ENCODE results near the gene THUMPD2. TPM values are rescaled to one million over a fixed set of nuclear protein-coding genes. Genes with fewer than 3 reads are reported as not detected.

THUMPD2 gene
- total RNA-seq, 1 donor from 2014 or later: 10.3 TPM

DNA sequence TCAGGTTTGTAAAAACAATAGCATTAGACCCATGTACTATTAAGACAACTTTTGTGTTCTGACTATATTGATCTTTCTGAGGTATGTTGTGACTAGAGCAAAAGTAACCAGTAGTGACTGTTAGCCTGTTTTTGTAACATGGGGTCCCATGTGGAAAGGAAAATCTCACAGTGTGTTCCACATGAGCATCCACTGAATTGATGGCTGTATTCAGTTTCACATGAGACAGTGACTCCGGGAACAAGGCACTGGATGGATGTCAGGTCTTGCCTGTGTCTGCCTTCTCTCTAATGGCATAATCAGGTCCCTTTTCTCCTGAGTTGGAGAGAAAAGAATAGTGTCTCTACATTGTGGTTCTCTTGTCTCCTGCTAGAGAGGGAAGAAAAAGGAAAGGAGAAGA, 85.8 kb downstream of the THUMPD2 start:
- no peak overlapping the region for H3K27ac ChIP-seq
- intact Hi-C loops (cut with DNase I): no loop called here
- no peaks in the 10 kb centered on the region for H3K9me3 ChIP-seq
- no peaks in the 10 kb centered on the region for H3K36me3 ChIP-seq
- TF ChIP-seq, protein P1, sequence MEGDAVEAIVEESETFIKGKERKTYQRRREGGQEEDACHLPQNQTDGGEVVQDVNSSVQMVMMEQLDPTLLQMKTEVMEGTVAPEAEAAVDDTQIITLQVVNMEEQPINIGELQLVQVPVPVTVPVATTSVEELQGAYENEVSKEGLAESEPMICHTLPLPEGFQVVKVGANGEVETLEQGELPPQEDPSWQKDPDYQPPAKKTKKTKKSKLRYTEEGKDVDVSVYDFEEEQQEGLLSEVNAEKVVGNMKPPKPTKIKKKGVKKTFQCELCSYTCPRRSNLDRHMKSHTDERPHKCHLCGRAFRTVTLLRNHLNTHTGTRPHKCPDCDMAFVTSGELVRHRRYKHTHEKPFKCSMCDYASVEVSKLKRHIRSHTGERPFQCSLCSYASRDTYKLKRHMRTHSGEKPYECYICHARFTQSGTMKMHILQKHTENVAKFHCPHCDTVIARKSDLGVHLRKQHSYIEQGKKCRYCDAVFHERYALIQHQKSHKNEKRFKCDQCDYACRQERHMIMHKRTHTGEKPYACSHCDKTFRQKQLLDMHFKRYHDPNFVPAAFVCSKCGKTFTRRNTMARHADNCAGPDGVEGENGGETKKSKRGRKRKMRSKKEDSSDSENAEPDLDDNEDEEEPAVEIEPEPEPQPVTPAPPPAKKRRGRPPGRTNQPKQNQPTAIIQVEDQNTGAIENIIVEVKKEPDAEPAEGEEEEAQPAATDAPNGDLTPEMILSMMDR (IDR thresholded peaks at IDR 0.05): no peak
- TF ChIP-seq POLR2AphosphoS5 (IDR thresholded peaks at IDR 0.05; ENCODE audit: insufficient read depth in 1 of 2, low read depth in 1 of 2) (no peak), POLR2A (IDR thresholded peaks at IDR 0.05) (no peak)
- H3K4me3 ChIP-seq: no peak overlapping the region
- H3K4me1 ChIP-seq: no peaks in the 10 kb centered on the region
- no peak for DNase-seq (ENCODE audit: extremely low spot score in 2 of 2)
- no peaks in the 10 kb centered on the region for H3K27me3 ChIP-seq

DNA sequence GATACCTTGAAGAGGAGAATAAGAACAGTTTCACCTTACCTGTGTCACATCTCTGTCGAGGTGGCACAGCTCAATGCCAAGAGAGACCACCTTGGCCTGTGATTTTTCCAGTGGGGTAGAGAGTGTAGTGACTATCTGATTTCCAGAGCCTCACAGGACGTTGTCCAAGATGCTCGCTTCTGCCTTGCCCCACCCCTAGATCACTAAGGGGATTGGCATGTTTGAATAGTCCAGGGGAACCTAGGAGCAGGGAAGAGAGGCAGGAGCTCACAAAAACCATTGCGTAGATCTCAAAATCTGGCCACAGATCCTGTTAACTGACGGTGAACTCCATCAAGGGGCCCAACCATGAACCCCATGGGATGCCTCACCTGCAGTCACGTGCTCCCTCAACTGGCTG, 89.2 kb downstream of the THUMPD2 start:
- no peak overlapping the region for H3K4me3 ChIP-seq
- no peaks in the 10 kb centered on the region for H3K9me3 ChIP-seq
- no peak overlapping the region for H3K27ac ChIP-seq
- H3K36me3 ChIP-seq: no peaks in the 10 kb centered on the region
- intact Hi-C loops (cut with DNase I): no loop called here
- no peak for DNase-seq (ENCODE audit: extremely low spot score in 2 of 2)
- H3K4me1 ChIP-seq: no peaks in the 10 kb centered on the region
- H3K27me3 ChIP-seq: no peaks in the 10 kb centered on the region
- TF ChIP-seq POLR2AphosphoS5 (IDR thresholded peaks at IDR 0.05; ENCODE audit: insufficient read depth in 1 of 2, low read depth in 1 of 2) (no peak), POLR2A (IDR thresholded peaks at IDR 0.05) (no peak)
- TF ChIP-seq, protein P1 (IDR thresholded peaks at IDR 0.05): no peak

DNA sequence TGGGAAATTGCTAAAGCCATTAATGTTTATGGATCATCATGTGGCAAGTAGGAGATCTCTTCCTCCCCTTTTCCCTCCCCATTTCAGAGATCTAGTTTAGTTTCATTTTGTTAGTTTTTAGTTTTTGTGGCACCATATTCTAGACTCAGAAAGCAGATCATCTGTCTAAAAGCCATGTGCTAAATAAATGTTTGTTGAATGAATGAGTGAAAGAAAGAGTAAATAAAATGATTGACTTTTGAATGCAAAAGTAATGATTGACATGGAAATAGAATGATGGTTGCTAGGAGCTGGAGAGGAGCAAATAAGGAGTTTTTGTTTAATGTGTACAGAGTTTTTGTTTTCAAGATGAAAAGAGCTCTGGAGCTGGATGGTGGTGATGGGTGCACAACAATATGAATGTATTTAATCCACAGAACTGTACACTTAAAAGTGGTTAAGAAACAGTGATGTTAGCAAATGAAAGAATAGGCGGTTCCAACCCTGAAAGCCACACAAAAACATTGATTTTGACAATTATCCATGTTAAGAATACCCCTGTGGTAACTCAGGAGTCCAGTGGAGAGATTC, 89.7 kb downstream of the THUMPD2 start:
- Histone ChIP-seq H3K4me3 (no peak overlapping the region), H3K27me3 (no peaks in the 10 kb centered on the region), H3K9me3 (no peaks in the 10 kb centered on the region), H3K4me1 (no peaks in the 10 kb centered on the region), H3K27ac (no peak overlapping the region), H3K36me3 (no peaks in the 10 kb centered on the region)
- DNase-seq (ENCODE audit: extremely low spot score in 2 of 2): no peak
- intact Hi-C loops (cut with DNase I): no loop called here
- TF ChIP-seq, protein P1 (IDR thresholded peaks at IDR 0.05): no peak
- no peak for TF ChIP-seq POLR2A (IDR thresholded peaks at IDR 0.05)
- TF ChIP-seq POLR2AphosphoS5 (IDR thresholded peaks at IDR 0.05; ENCODE audit: insufficient read depth in 1 of 2, low read depth in 1 of 2): no peak

DNA sequence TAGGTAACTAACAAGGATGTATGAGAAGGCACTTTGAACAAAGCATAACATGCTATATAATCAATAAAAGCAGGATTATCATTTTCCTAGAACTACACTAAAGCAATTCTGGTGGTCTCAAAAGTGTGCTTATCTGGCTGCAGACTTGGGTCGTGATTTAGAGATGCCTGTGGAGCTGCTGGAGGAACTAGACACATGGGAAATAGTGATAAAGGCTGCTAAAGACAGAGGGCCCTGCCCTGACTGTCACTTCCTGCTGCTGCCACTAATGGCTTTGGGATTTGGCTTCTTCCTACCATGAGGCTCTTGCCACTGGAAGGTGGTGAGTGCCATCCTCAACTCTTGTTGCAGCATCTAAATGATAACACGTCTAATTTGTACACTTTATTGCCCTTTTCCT, 90.9 kb downstream of the THUMPD2 start:
- TF ChIP-seq POLR2AphosphoS5 (IDR thresholded peaks at IDR 0.05; ENCODE audit: insufficient read depth in 1 of 2, low read depth in 1 of 2) (no peak), POLR2A (IDR thresholded peaks at IDR 0.05) (no peak)
- TF ChIP-seq, protein P1 (IDR thresholded peaks at IDR 0.05): no peak
- DNase-seq (ENCODE audit: extremely low spot score in 2 of 2): no peak

DNA sequence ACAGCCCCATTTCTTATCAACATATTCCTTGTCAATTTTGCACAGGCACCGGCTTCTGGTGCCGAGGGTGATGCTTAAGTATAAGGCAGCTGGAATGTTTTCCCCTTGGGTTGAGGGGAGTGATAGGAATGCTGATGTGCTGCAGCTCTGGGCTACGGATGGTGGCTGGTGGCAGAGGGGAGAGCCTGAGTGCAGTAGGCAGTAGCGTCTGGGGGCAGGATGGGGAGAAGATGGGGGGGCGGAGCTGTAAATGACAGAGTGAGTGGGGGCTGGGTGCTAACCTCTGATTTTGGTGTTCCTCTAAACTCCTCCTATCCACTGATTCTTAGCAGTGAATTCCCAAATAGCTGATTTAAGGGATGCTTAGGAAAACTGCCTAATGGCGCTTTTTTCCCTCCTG, 92.6 kb downstream of the THUMPD2 start:
- Histone ChIP-seq H3K9me3 (no peaks in the 10 kb centered on the region), H3K27me3 (no peaks in the 10 kb centered on the region), H3K27ac (no peak overlapping the region), H3K4me3 (no peak overlapping the region), H3K36me3 (no peaks in the 10 kb centered on the region), H3K4me1 (no peaks in the 10 kb centered on the region)
- no peak for TF ChIP-seq POLR2A (IDR thresholded peaks at IDR 0.05)
- TF ChIP-seq POLR2AphosphoS5 (IDR thresholded peaks at IDR 0.05; ENCODE audit: insufficient read depth in 1 of 2, low read depth in 1 of 2): no peak
- TF ChIP-seq, protein P1 (IDR thresholded peaks at IDR 0.05): no peak
- intact Hi-C loops (cut with DNase I): no loop called here
- DNase-seq (ENCODE audit: extremely low spot score in 2 of 2): no peak

More for the DNA sequence above, 90.9 kb downstream of the THUMPD2 start:
- Histone ChIP-seq H3K27me3 (no peaks in the 10 kb centered on the region), H3K27ac (no peak overlapping the region), H3K36me3 (no peaks in the 10 kb centered on the region), H3K9me3 (no peaks in the 10 kb centered on the region), H3K4me3 (no peak overlapping the region), H3K4me1 (no peaks in the 10 kb centered on the region)
- intact Hi-C loops (cut with DNase I): no loop called here
